B cell (primary cell): Measurements from ENCODE around the gene SYT13. TPM values are rescaled to one million over a fixed set of nuclear protein-coding genes. Genes with fewer than 3 reads are reported as not detected.

Experiments used
- ATAC-seq: fragments of 200-7000 bp; cut with Tn5 transposase; one replicate; pipeline ENCODE4 v1.10.0; 2021; ENCODE audit warnings: low read depth, mild to moderate bottlenecking, moderate number of reproducible peaks, moderate library complexity
- CTCF ChIA-PET: fragments of 350-600 bp; sonication (Branson Sonifier 250); formaldehyde crosslinking; loops from one replicate; lab custom pipeline; 2021; ENCODE audit warnings: antibody characterized with exemption, inconsistent platforms; lab: Charles Lee
- POLR2A ChIA-PET: fragments of 350-600 bp; sonication (Branson Sonifier 250); formaldehyde crosslinking; loops from one replicate; lab custom pipeline; 2021; ENCODE audit warnings: antibody characterized with exemption; lab: Charles Lee
- DNase-seq: peaks from one replicate; pipeline ENCODE4 v3.0.0; 2013
- H2AFZ ChIP-seq: 2 replicates; pipeline ENCODE4 v1.6.1; 2012; ENCODE audit warnings: mild to moderate bottlenecking, low read depth, low read length; ENCODE audit not compliant: insufficient read depth, poor library complexity, severe bottlenecking
- H3K27ac ChIP-seq, 2 donors: 1 replicate in 1 of 2; 2 replicates in 1 of 2; pipeline ENCODE4 v1.5.1; 2012 to 2013; ENCODE audit warnings: low read length in 2 of 2, mild to moderate bottlenecking in 2 of 2, moderate library complexity in 1 of 2
- H3K27me3 ChIP-seq, 4 experiments: fragments of 200-600 bp in 1 of 4; sonication (generic) in 1 of 4; replicated peaks in 1 of 4; 1 replicate in 2 of 4; 2 replicates in 2 of 4; pipeline versions ENCODE4 v1.6.1 to v1.7.0; 2013 to 2016; ENCODE audit warnings: low read length in 3 of 4, mild to moderate bottlenecking in 2 of 4, mixed read lengths in 1 of 4, moderate library complexity in 1 of 4; ENCODE audit not compliant: insufficient read depth in 4 of 4, control insufficient read depth in 3 of 4; ENCODE audit errors: control extremely low read depth in 1 of 4
- H3K36me3 ChIP-seq, 2 experiments: replicated peaks in 1 of 2; 1 replicate in 1 of 2; 2 replicates in 1 of 2; pipeline versions ENCODE4 v1.6.1 to v1.7.1; 2013; ENCODE audit warnings: low read length in 1 of 2; ENCODE audit not compliant: insufficient read depth in 2 of 2, control insufficient read depth in 1 of 2; ENCODE audit errors: control extremely low read depth in 1 of 2, extremely low read depth in 1 of 2
- H3K4me1 ChIP-seq, 2 donors: fragments of 200-600 bp in 1 of 2; sonication (generic) in 1 of 2; 1 replicate in 1 of 2; 2 replicates in 1 of 2; pipeline versions ENCODE4 v1.5.1 to v1.6.1; 2013 to 2017; ENCODE audit warnings: low read length in 2 of 2; ENCODE audit not compliant: control insufficient read depth in 2 of 2, insufficient read depth in 2 of 2
- H3K4me2 ChIP-seq: replicated peaks from 2 replicates; pipeline ENCODE3; 2012; ENCODE audit warnings: mild to moderate bottlenecking, low read depth, low read length; ENCODE audit not compliant: poor library complexity, severe bottlenecking
- H3K4me3 ChIP-seq, 5 experiments: fragments of 200-600 bp in 1 of 5; sonication (generic) in 1 of 5; 1 replicate in 3 of 5; 2 replicates in 2 of 5; pipeline versions ENCODE4 v1.5.1 to v1.7.0; 2011 to 2016; ENCODE audit warnings: low read length in 4 of 5, mild to moderate bottlenecking in 4 of 5, low read depth in 2 of 5, control low read depth in 1 of 5, moderate library complexity in 1 of 5; ENCODE audit not compliant: insufficient read depth in 1 of 5; ENCODE audit errors: control extremely low read depth in 1 of 5, extremely low read depth in 1 of 5
- H3K79me2 ChIP-seq: fragments of 200-600 bp; sonication (generic); one replicate; pipeline ENCODE4 v1.6.0; 2016; ENCODE audit warnings: low read length; ENCODE audit not compliant: control insufficient read depth, insufficient read depth
- H3K9ac ChIP-seq: fragments of 200-600 bp; sonication (generic); 2 replicates; pipeline ENCODE4 v1.6.1; 2017; ENCODE audit warnings: mild to moderate bottlenecking, low read length, moderate library complexity
- H3K9me3 ChIP-seq, 3 donors: one replicate each; pipeline versions ENCODE4 v1.6.1 to v1.7.1; 2013; ENCODE audit warnings: low read length in 2 of 3; ENCODE audit not compliant: control insufficient read depth in 2 of 3, insufficient read depth in 1 of 3; ENCODE audit errors: control extremely low read depth in 1 of 3
- H4K20me1 ChIP-seq: 2 replicates; pipeline ENCODE4 v1.6.0; 2012; ENCODE audit warnings: mild to moderate bottlenecking, low read length; ENCODE audit not compliant: insufficient read depth, control insufficient read depth, poor library complexity, severe bottlenecking
- H3K27ac Mint-ChIP-seq: one replicate; pipeline ENCODE4 v1.8.0; 2021; ENCODE audit warnings: mixed read lengths
- H3K27me3 Mint-ChIP-seq: one replicate; pipeline ENCODE4 v1.8.0; 2021; ENCODE audit warnings: mixed read lengths
- H3K4me1 Mint-ChIP-seq: one replicate; pipeline ENCODE4 v1.8.0; 2021; ENCODE audit warnings: mixed read lengths
- H3K4me3 Mint-ChIP-seq: one replicate; pipeline ENCODE4 v1.8.0; 2021; ENCODE audit warnings: mixed read lengths
- H3K9me3 Mint-ChIP-seq: one replicate; pipeline ENCODE4 v1.8.0; 2022; ENCODE audit warnings: mixed read lengths; ENCODE audit not compliant: insufficient read depth
- EZH2 ChIP-seq: IDR thresholded peaks from 2 replicates; pipeline ENCODE4 v1.6.1; 2012; ENCODE audit warnings: borderline replicate concordance, low read depth, mild to moderate bottlenecking, moderate library complexity, low read length; ENCODE audit not compliant: insufficient read depth, poor library complexity, severe bottlenecking
- WGBS: methylation state at CpG from one replicate; pipeline ENCODE4 v1.1.5; 2013; ENCODE audit warnings: missing lambda C conversion rate; ENCODE audit not compliant: insufficient coverage; 5-methylcytosine and 5-hydroxymethylcytosine counted together
- intact Hi-C: fragments of 100-400 bp; cut with micrococcal nuclease; formaldehyde crosslinking; loops from one replicate; pipeline ENCODE4 v1.10.0; 2022
- polyA plus RNA-seq: library from polyadenylated mRNA; depleted of rRNA; stranded (reverse); fragments of >200 nt; gene quantifications from 2 replicates; pipeline ENCODE4 v1.2.3, GENCODE V29; 2012
- total RNA-seq, 2 donors: library from RNA; stranded (reverse); fragments of 120-200 nt in 1 of 2; gene quantifications; 1 replicate in 1 of 2; 2 replicates in 1 of 2; pipeline versions ENCODE4 v1.2.3 to v1.2.4, GENCODE V29; 2013 to 2022
- TF ChIP-seq, protein P1 (sequence below): fragments of 200-600 bp; IDR thresholded peaks from one replicate; pipeline ENCODE4 v1.8.0; 2022; ENCODE audit warnings: antibody characterized with exemption, mild to moderate bottlenecking

SYT13 gene
- total and polyA plus RNA-seq, 2 donors (not counting 1 experiment from before 2014, with no cell fraction given) = not detected

DNA sequence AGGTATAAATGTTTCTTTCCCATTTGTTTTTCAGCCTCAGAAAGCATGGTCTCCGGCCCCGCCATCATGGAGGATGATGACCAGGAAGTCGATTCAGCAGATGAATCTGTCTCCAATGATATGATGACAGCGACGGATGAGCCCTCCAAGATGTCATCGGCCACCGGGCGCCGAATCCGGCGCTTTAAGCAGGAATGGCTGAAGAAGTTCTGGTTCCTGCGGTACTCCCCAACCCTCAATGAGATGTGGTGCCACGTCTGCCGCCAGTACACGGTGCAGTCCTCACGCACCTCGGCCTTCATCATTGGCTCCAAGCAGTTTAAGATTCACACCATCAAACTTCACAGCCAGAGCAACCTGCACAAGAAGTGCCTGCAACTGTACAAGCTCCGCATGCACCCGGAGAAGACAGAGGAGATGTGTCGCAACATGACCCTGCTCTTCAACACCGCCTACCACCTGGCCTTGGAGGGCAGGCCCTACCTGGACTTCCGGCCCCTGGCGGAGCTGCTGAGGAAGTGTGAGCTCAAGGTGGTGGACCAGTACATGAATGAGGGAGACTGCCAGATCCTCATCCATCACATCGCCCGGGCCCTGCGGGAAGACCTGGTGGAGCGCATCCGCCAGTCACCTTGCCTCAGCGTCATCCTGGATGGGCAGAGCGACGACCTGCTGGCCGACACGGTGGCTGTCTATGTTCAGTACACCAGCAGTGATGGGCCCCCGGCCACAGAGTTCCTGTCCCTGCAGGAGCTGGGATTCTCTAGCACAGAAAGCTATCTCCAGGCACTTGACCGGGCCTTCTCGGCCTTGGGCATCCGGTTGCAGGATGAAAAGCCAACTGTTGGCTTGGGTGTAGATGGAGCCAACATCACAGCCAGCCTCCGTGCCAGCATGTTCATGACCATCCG, 59.9 kb downstream of the SYT13 start:
- no peak overlapping the region for H2AFZ ChIP-seq
- H3K4me3 ChIP-seq = no peak overlapping the region
- no peak for TF ChIP-seq EZH2
- TF ChIP-seq, protein P1, sequence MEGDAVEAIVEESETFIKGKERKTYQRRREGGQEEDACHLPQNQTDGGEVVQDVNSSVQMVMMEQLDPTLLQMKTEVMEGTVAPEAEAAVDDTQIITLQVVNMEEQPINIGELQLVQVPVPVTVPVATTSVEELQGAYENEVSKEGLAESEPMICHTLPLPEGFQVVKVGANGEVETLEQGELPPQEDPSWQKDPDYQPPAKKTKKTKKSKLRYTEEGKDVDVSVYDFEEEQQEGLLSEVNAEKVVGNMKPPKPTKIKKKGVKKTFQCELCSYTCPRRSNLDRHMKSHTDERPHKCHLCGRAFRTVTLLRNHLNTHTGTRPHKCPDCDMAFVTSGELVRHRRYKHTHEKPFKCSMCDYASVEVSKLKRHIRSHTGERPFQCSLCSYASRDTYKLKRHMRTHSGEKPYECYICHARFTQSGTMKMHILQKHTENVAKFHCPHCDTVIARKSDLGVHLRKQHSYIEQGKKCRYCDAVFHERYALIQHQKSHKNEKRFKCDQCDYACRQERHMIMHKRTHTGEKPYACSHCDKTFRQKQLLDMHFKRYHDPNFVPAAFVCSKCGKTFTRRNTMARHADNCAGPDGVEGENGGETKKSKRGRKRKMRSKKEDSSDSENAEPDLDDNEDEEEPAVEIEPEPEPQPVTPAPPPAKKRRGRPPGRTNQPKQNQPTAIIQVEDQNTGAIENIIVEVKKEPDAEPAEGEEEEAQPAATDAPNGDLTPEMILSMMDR = no peak
- H4K20me1 ChIP-seq = no peaks in the 10 kb centered on the region
- Mint-ChIP-seq H3K27me3 (no peaks in the 10 kb centered on the region), H3K4me3 (no peak overlapping the region), H3K27ac (no peak overlapping the region), H3K9me3 (no peaks in the 10 kb centered on the region), H3K4me1 (no peaks in the 10 kb centered on the region)
- ChIA-PET CTCF (no interaction called here), POLR2A (no interaction called here)
- 99% methylated on average over 39 of the region's 39 CpGs for WGBS
- ATAC-seq = no peak
- intact Hi-C loops = no loop called here
- DNase-seq = no peak
- H3K4me1 ChIP-seq = no peaks in the 10 kb centered on the region
- peaks cover 0 to 32% of the 10 kb centered on the region in 2 experiments for H3K36me3 ChIP-seq
- no peaks in the 10 kb centered on the region for H3K27me3 ChIP-seq
- no peak overlapping the region for H3K4me2 ChIP-seq
- no peaks in the 10 kb centered on the region for H3K9me3 ChIP-seq
- no peak overlapping the region for H3K27ac ChIP-seq
- H3K9ac ChIP-seq = no peak overlapping the region
- H3K79me2 ChIP-seq = no peaks in the 10 kb centered on the region

DNA sequence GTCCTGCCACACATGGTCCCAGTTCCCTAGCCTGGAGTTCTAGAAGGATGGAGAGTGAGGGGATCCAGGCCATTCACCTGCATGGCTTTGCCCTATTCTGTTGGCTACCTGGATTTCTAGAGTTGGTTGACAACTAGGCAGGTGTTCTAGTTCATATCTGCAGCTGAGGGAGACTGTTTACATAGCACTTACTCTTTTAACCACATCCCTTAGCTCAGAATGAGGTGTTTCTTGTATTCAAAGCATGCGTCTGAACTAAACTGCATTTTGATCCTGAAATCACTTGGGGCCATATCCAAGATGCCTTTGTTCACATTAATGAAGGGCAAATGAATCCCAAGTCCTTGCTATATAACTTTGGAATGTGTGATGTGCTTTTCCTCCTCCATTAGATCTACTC, 60.9 kb downstream of the SYT13 start:
- no peaks in the 10 kb centered on the region for H3K27me3 Mint-ChIP-seq
- intact Hi-C loops = no loop called here
- ATAC-seq = no peak
- Histone ChIP-seq H3K27ac (no peak overlapping the region), H3K36me3 (peaks cover 0 to 32% of the 10 kb centered on the region in 2 experiments), H4K20me1 (no peaks in the 10 kb centered on the region), H2AFZ (no peak overlapping the region), H3K4me3 (no peak overlapping the region), H3K79me2 (no peaks in the 10 kb centered on the region), H3K9me3 (no peaks in the 10 kb centered on the region), H3K4me2 (no peak overlapping the region), H3K27me3 (no peaks in the 10 kb centered on the region), H3K9ac (no peak overlapping the region), H3K4me1 (no peaks in the 10 kb centered on the region)
- H3K4me1 Mint-ChIP-seq = no peaks in the 10 kb centered on the region
- no peak overlapping the region for H3K27ac Mint-ChIP-seq
- no peak overlapping the region for H3K4me3 Mint-ChIP-seq
- POLR2A ChIA-PET = no interaction called here
- CTCF ChIA-PET = interaction anchor here (0.9 kb wide), 1 partner anchor 25 kb away, joined by 3 read pairs; no protein-coding TSS in a partner anchor
- no CpG with 5 or more reads among the region's 1 CpG for WGBS
- DNase-seq = no peak
- no peak for TF ChIP-seq EZH2
- TF ChIP-seq, protein P1 = no peak
- no peaks in the 10 kb centered on the region for H3K9me3 Mint-ChIP-seq
